ENCODE data around the gene ZFAND2A.

- TF ChIP-seq L3MBTL2 (conservative IDR thresholded peaks at IDR 0.05) (no peak), SUZ12 (IDR thresholded peaks at IDR 0.05) (no peak), BHLHE40 (IDR thresholded peaks at IDR 0.05; ENCODE audit: borderline replicate concordance) (no peak), ELF4 (IDR thresholded peaks at IDR 0.05) (no peak)
Measured at GRCh38 chr7:1125603-1125969, 34.4 kb downstream of the ZFAND2A start.

All from HEK293T (cell line).